GM12878 (cell line): ENCODE data around the gene NAV2. TPM values are rescaled to one million over a fixed set of nuclear protein-coding genes. Genes with fewer than 3 reads are reported as not detected.

Experiments used
- ATAC-seq: fragments of 200-7000 bp; cut with Tn5 transposase; 3 replicates; pipeline ENCODE4 v1.9.1; 2020; ENCODE audit warnings: mild to moderate bottlenecking, moderate library complexity
- BruUV-seq: library from RNA; stranded (reverse); fragments of 400-500 nt; replicated peaks from 2 replicates; lab custom pipeline; 2021; lab: Mats Ljungman, UMichigan
- CTCF ChIA-PET: fragments of 300-600 bp; sonication (Branson Sonifier 250); formaldehyde crosslinking; extraction: SDS; loops from one replicate; lab custom pipeline; 2021; ENCODE audit warnings: inconsistent platforms; lab: Yijun Ruan, JAX
- POLR2A ChIA-PET: fragments of 350-600 bp; formaldehyde crosslinking; extraction: SDS; loops from one replicate; lab custom pipeline; 2021; ENCODE audit warnings: inconsistent platforms; lab: Charles Lee
- RAD21 ChIA-PET: fragments of 300-600 bp; sonication (Branson Sonifier 250); formaldehyde crosslinking; loops from one replicate; lab custom pipeline; 2023; ENCODE audit warnings: antibody characterized with exemption; ENCODE audit not compliant: unreplicated experiment; lab: Charles Lee
- SMC1A ChIA-PET: fragments of 300-600 bp; sonication (Branson Sonifier 250); formaldehyde crosslinking; loops from one replicate; lab custom pipeline; 2023; ENCODE audit not compliant: unreplicated experiment, uncharacterized antibody; lab: Charles Lee
- DNase-seq: peaks from one replicate; pipeline ENCODE4 v3.0.0-alpha.2; 2011; ENCODE audit warnings: low read depth, low spot score
- FAIRE-seq: peaks from 3 replicates; lab custom pipeline; 2011; peaks lifted over from hg19 to GRCh38; lab: Jason Lieb, UNC
- H2AFZ ChIP-seq: 2 replicates; pipeline ENCODE4 v1.6.0; 2011; ENCODE audit warnings: low read depth, low read length, control low read depth; ENCODE audit not compliant: control insufficient read depth
- H3K27ac ChIP-seq: 2 replicates; pipeline ENCODE4 v1.5.1; 2011; ENCODE audit warnings: control low read depth; ENCODE audit not compliant: control insufficient read depth, insufficient read depth
- H3K27me3 ChIP-seq, 2 experiments: replicated peaks in 1 of 2; 2 replicates each; pipeline versions ENCODE4 v1.6.0 to v1.6.1; 2011; ENCODE audit warnings: low read length in 1 of 2; ENCODE audit not compliant: control insufficient read depth in 2 of 2, insufficient read depth in 2 of 2
- H3K36me3 ChIP-seq, 2 experiments: 2 replicates each; pipeline ENCODE4 v1.5.1; 2011; ENCODE audit warnings: low read length in 1 of 2; ENCODE audit not compliant: control insufficient read depth in 2 of 2, insufficient read depth in 2 of 2
- H3K4me1 ChIP-seq: 2 replicates; pipeline ENCODE4 v1.6.1; 2011; ENCODE audit warnings: mild to moderate bottlenecking, low read length, moderate library complexity, mixed read lengths; ENCODE audit not compliant: control insufficient read depth, insufficient read depth
- H3K4me2 ChIP-seq: 2 replicates; pipeline ENCODE4 v1.6.0; 2011; ENCODE audit warnings: control low read depth; ENCODE audit not compliant: control insufficient read depth, insufficient read depth
- H3K4me3 ChIP-seq: fragments of 200-600 bp; sonication (generic); 2 replicates; pipeline ENCODE4 v1.5.1; 2016
- H3K79me2 ChIP-seq: 2 replicates; pipeline ENCODE4 v1.6.0; 2011; ENCODE audit warnings: low read length; ENCODE audit not compliant: control insufficient read depth, insufficient read depth
- H3K9ac ChIP-seq: 2 replicates; pipeline ENCODE4 v1.8.0; 2011; ENCODE audit warnings: low read length, control low read depth, mixed read lengths; ENCODE audit not compliant: control insufficient read depth, insufficient read depth
- H3K9me3 ChIP-seq: replicated peaks from 3 replicates; pipeline ENCODE4 v1.5.1; 2011; ENCODE audit warnings: mild to moderate bottlenecking, low read length; ENCODE audit not compliant: control insufficient read depth, insufficient read depth
- H4K20me1 ChIP-seq: 2 replicates; pipeline ENCODE4 v1.6.0; 2011; ENCODE audit not compliant: control insufficient read depth, insufficient read depth
- FOXM1 ChIP-seq: IDR thresholded peaks from 2 replicates; pipeline ENCODE4 v1.6.1; 2012; ENCODE audit warnings: low read depth, mild to moderate bottlenecking, inconsistent platforms, low read length, moderate library complexity
- HDAC2 ChIP-seq: fragments of 200-600 bp; sonication (generic); IDR thresholded peaks from 2 replicates; pipeline ENCODE4 v1.6.1; 2017
- HDAC6 ChIP-seq: fragments of 200-600 bp; sonication (generic); IDR thresholded peaks from one replicate; pipeline ENCODE4 v1.8.0; 2017; ENCODE audit warnings: antibody characterized with exemption; ENCODE audit not compliant: unreplicated experiment
- KLF5 ChIP-seq: fragments of 450-650 bp; IDR thresholded peaks from 2 replicates; pipeline ENCODE4 v1.6.1; 2014; ENCODE audit warnings: mild to moderate bottlenecking; ENCODE audit not compliant: partially characterized antibody
- MAX ChIP-seq: IDR thresholded peaks from 2 replicates; pipeline ENCODE4 v1.6.1; 2012; ENCODE audit warnings: low read depth, low read length, improper control_type of control experiment
- MYC ChIP-seq: IDR thresholded peaks from 2 replicates; pipeline ENCODE4 v1.6.1; 2011; ENCODE audit warnings: mild to moderate bottlenecking, low read length, moderate library complexity, inconsistent platforms; ENCODE audit not compliant: insufficient read depth, insufficient replicate concordance, insufficient read length, severe bottlenecking
- PKNOX1 ChIP-seq: fragments of 450-650 bp; IDR thresholded peaks from 2 replicates; pipeline ENCODE4 v1.6.1; 2016; ENCODE audit warnings: mild to moderate bottlenecking
- POLR2AphosphoS5 ChIP-seq: IDR thresholded peaks from 2 replicates; pipeline ENCODE4 v1.6.1; 2011; ENCODE audit warnings: mild to moderate bottlenecking, low read length, inconsistent platforms
- TBL1XR1 ChIP-seq: IDR thresholded peaks from 2 replicates; pipeline ENCODE4 v1.6.1; 2012; ENCODE audit warnings: low read depth, low read length, improper control_type of control experiment
- ZNF217 ChIP-seq: fragments of 450-650 bp; IDR thresholded peaks from 2 replicates; pipeline ENCODE4 v1.6.1; 2017; ENCODE audit warnings: antibody characterized with exemption, mild to moderate bottlenecking
- WGBS: methylation state at CpG from one replicate; pipeline ENCODE4 v1.1.6; 2016; ENCODE audit warnings: low lambda C conversion rate; ENCODE audit not compliant: insufficient replicate concordance, insufficient coverage; ENCODE audit errors: missing lambda C conversion rate; 5-methylcytosine and 5-hydroxymethylcytosine counted together
- in situ Hi-C: fragments of 300-500 bp; cut with MboI; formaldehyde crosslinking; loops from 9 replicates; pipeline ENCODE4 v1.14.3; 2018; ENCODE audit warnings: mixed read lengths
- intact Hi-C: fragments of 100-400 bp; cut with micrococcal nuclease; formaldehyde crosslinking; loops from one replicate; pipeline ENCODE4 v1.14.2; 2022; ENCODE audit not compliant: unreplicated experiment
- polyA plus RNA-seq, 11 experiments: library from polyadenylated mRNA; depleted of rRNA in 4 of 11; unstranded in 6 of 11; stranded (reverse) in 5 of 11; fragments of >200 nt; fragmentation: Nextera tagmentation in 4 of 11; fragmentation: Illumina TruSeq in 1 of 11; extraction: Ambion mirVana in 4 of 11; extraction: Trizol in 1 of 11; gene quantifications; 1 replicate in 1 of 11; 2 replicates in 10 of 11; pipeline versions ENCODE4 v1.2.1 to v1.2.3, GENCODE V29; 2011 to 2016; ENCODE audit warnings: inconsistent platforms in 2 of 11, missing spikeins in 2 of 11, low read depth in 1 of 11
- total RNA-seq, 4 experiments: library from RNA; depleted of rRNA in 3 of 4; stranded (reverse); fragments of >200 nt in 3 of 4; fragmentation: Illumina TruSeq in 1 of 4; extraction: Trizol in 1 of 4; gene quantifications; 2 replicates each; pipeline versions ENCODE4 v1.2.1 to v1.2.3, GENCODE V29; 2013 to 2021

NAV2 gene
- total and polyA plus RNA-seq, 10 of the 15 experiments (the other 5 are each of a cell fraction or from before 2014, with no cell fraction given) = 0.35 to 6.1 (median 1.1) TPM

- SMC1A ChIA-PET = interaction anchor here (0.7 to 1.6 kb wide), 2 partner anchors 58 to 75 kb away, joined by 3 read pairs; no protein-coding TSS in a partner anchor
- Histone ChIP-seq H3K27ac (no peak overlapping the region), H4K20me1 (no peaks in the 10 kb centered on the region), H3K36me3 (no peaks in the 10 kb centered on the region), H2AFZ (no peak overlapping the region)
- ATAC-seq (no peak), DNase-seq (no peak), FAIRE-seq (no peak)
- BruUV-seq = no TSS peak
- POLR2A ChIA-PET = no interaction called here
- TF ChIP-seq KLF5 (no peak), POLR2AphosphoS5 (no peak), HDAC2 (no peak), FOXM1 (no peak), TBL1XR1 (no peak), ZNF217 (no peak), MYC (no peak)
- TF ChIP-seq, all 136 proteins: peak for 0
- in situ Hi-C loops = no loop called here
- Histone ChIP-seq H3K9ac (no peak overlapping the region), H3K4me1 (no peaks in the 10 kb centered on the region), H3K79me2 (no peaks in the 10 kb centered on the region), H3K4me2 (no peak overlapping the region), H3K4me3 (no peak overlapping the region), H3K9me3 (no peaks in the 10 kb centered on the region), H3K27me3 (peaks cover 0 to 9% of the 10 kb centered on the region in 2 experiments; a peak in 3 of 4 replicates)
- CTCF ChIA-PET = interaction anchor here (1.0 kb wide), 1 partner anchor 197 kb away, joined by 3 read pairs; no protein-coding TSS in a partner anchor
- RAD21 ChIA-PET = no interaction called here
- 0% methylated on average over 3 of the region's 3 CpGs for whole genome bisulfite sequencing
- intact Hi-C loops = no loop called here
Observed at GRCh38 chr11:19759389-19759788, 46.8 kb downstream of the NAV2 start.

GRCh38 chr11:19762266-19762665 is 49.6 kb downstream of the NAV2 start:
- Histone ChIP-seq H3K27me3 (peaks cover 7 to 9% of the 10 kb centered on the region in 2 experiments), H3K27ac (no peak overlapping the region), H3K4me3 (no peak overlapping the region), H3K79me2 (no peaks in the 10 kb centered on the region), H3K4me1 (no peaks in the 10 kb centered on the region), H3K9me3 (no peaks in the 10 kb centered on the region), H3K36me3 (no peaks in the 10 kb centered on the region), H3K4me2 (no peak overlapping the region), H4K20me1 (no peaks in the 10 kb centered on the region; the same call in 1 of the 2 replicates), H3K9ac (no peak overlapping the region), H2AFZ (no peak overlapping the region)
- FAIRE-seq (no peak), DNase-seq (no peak), ATAC-seq (no peak)
- ChIA-PET CTCF (no interaction called here), SMC1A (no interaction called here), POLR2A (interaction anchor here (0.6 kb wide), 2 partner anchors 9 to 17 kb away, joined by 3 to 5 read pairs; no protein-coding TSS in a partner anchor), RAD21 (no interaction called here)
- in situ Hi-C loops (no loop called here), intact Hi-C loops (no loop called here)
- TF ChIP-seq HDAC6 = no peak
- TF ChIP-seq PKNOX1 = no peak
- TF ChIP-seq MAX = no peak
- WGBS = 83% methylated on average over 1 of the region's 1 CpG
- BruUV-seq = no TSS peak
